Stimulated activated CD8-positive, alpha-beta memory T cell treated with anti-CD3 and anti-CD28 coated beads, Interleukin-15, amount 100 ng/mL, for 4 hours (primary cell): ENCODE measurements around the gene EML3.
A peak's percentile ranks its signal among the peaks of the same experiment; 100 is the strongest.
"Not testable (repeated sequence)": the region's sequence is repeated elsewhere in the genome, so short reads cannot be mapped to it uniquely, and the experiment has no call there.

Source experiments
- DNase-seq, 2 donors: peaks; one replicate each; pipeline ENCODE4 v3.0.0-alpha.2; 2020; ENCODE audit warnings: low read depth in 2 of 2

EML3 gene

DNA sequence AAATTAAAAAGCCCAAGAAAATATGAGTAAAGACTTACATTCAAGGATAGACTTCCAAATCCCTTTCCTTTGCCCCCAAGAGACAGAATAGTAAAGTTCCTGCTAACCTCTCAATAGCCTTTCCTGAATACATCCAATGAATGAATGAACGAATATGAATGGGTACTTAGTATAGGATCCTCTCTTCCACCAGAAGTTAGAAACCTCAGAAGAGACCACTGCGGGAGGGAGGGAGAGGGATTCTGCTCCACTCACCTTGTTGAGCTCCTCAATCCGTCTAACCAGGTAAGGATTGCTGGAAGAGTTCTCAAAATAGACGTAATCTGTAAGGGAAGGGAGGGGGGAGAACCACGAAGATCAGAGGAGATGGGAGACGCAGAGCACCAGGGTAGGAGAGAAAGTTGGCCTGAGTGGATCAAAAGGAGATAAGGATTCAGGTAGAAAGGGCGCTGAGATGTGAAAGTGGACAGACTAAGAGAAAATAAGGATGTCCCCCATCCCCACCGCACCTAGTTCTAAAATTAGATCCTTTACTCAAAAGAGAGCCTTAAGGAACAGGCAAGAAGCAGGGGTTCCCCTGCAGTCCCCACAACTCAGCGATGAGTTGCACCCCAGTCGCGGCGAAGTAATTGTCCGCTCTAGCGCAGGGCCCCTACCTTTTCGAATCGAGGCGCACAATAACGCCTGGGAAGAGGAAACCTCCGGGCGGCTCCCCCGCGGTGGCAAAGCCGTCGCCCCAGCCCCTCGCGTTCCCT lies 12.0 kb downstream of the EML3 start:
- DNase-seq: no peak

DNA sequence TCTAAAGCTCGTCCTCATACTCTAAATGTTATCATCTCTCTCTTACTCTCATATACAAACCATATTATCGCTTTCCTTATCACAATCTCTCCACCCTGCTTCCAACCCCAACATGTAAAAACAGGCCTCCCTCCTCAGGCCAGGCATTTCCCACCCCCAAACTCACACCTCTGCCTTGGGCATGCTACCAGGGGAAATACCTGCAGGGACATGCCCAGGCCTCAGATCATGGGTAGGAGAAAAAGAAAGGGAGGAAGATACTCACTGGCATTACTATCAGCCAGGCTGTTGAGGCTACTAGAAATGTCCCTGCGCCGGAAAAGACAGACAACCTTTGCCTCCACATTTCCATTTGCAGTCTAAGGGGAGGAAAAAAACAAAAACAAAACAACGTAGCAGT lies 12.7 kb downstream of the EML3 start:
- DNase-seq: no peak

- DNase-seq: peak; percentile 81 to 91
Measured at GRCh38 chr11:62599069-62599696, 13.4 kb downstream of the EML3 start.

DNA sequence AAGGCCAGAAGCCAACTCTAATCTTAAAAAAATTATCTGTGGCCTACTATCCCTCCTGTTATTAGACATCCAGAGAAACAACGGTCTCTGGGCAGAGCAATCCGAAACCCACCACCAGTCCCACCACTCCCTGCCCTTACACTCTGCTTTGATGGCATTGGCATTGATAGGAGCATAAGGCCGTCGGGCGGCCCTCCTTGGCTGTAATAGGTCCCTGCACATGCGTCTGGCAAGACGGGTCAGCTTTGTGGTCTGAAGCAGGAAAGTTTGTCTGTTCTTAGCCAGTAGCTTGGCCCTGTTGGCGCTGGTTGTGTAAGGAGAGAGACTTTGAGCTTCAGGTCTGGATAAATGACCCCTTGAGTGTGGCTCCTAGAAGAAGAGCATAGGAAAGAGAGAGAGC lies 17.5 kb downstream of the EML3 start:
- DNase-seq: no peak

- DNase-seq: peak; percentile 44 to 66
Measured at GRCh38 chr11:62593434-62594044, 19.0 kb downstream of the EML3 start.

DNA sequence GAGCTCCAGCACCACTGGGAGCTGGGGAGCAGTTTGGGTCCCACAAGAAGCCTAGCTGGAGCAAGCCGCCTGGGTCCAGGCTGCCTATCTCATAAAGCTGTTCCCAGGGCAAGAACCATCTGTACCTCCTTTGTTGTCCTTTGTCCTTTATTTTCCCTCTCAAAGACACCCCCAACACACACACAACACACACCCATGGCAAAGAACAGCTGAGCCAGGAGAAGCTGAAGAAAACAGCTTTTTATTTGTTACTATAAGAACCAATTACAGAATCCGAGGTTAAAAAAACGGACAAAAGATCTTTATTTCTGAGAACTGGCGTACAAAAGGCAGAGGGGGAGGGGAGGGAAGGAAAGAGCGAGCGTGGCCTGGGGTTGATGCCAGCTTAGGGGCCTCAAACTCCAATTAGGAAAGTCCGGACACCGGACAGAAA lies 19.6 kb downstream of the EML3 start:
- DNase-seq: no peak

- no peak for DNase-seq
Measured at GRCh38 chr11:62592146-62592815, 20.3 kb downstream of the EML3 start.

DNA sequence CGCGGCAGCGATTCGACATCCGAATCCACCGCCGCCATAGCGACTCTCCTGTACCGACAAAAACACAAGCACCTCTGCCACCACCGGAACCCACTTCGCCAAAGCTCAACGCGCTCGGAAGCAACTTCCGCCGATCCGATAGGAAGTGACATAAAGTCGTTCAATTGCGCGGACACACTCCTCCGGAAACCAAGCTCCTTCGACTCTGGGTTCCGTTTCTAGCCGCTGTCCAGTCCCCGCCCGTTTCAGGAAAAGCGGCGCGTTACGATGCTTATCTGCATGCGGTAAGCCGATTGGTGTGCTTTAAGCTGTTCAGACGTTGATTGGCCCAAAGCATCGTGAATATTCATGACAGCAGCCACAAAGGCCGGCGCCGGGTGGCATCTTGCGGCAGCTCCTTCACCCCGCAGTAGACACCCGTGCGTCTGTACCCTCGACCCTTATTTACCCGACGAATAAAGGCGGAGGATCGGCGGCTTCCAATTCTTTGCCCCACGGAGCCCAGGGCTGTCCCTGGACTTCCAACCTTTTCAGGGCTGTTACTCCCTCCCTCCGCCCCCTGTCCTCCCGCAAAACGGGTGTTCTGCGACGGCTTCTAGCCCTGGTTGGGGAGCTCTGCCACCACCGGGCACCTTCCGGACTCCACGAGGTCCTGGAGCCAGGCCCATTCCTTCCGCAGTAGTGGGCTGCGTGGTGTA lies 21.0 kb downstream of the EML3 start, which contains the start of gene TUT1:
Gene TUT1 (minus strand): TSS at position 76 of the 698 bp plus-strand sequence. CDS start 38 bp downstream, at position 38.
- DNase-seq: peak; percentile 91 to 95

DNA sequence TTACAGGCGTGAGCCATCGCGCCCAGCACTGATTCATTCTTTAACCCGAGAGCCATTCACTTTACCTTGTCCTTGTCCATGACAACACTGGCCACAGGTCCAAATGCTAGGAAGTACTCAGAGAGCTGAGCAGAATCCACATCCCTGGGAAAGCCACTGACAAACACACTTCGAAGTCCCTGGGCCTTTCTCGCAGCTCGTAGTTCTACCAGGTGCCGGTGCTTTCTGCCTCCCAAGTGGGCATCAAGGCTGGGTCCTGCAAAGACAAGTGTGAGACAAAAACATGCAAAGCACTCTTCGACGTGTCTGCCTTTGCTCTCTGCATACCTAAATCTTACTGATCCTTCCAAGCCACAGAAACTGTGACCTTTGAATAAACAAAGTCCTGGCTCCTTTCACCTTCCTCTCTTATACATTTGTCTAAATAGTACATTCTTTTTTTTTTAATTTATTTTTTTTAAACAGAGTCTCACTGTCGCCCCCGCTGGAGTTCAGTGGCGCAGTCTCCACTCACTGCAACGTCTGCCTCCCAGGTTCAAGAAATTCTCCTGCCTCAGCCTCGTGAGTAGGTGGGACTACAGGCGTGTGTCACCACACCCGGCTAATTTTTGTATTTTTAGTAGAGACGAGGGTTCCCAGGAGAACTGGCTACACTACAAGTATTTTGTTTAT lies 23.5 kb downstream of the EML3 start:
- DNase-seq: no peak

- not testable (repeated sequence) for DNase-seq
Measured at GRCh38 chr11:62585356-62585755, 27.2 kb downstream of the EML3 start.

- DNase-seq: not testable (repeated sequence)
Measured at GRCh38 chr11:62581735-62582134, 30.8 kb downstream of the EML3 start.

- DNase-seq: no peak
Measured at GRCh38 chr11:62580959-62581715, 31.4 kb downstream of the EML3 start.

GRCh38 chr11:62579252-62579651 lies 33.3 kb downstream of the EML3 start:
- DNase-seq: no peak

DNA sequence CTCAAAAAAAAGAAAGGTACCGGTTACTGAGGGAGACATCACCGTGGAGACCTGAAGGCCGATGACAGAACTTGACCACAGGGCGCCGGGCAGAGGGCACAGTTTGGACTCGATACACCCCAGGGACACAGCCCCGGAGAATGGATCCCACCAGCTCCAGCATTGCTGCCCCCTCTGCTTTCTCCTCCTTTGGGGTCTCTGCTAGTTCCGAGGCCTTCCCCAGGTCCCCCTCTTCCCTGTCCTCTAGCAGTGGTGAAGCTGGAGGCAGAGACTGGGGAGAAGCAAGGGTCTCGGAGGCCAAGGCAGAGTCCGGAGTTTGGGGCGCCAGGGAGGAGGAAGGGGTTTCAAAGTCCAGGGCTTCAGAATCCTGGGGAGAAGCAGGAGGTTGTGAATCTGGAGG lies 34.0 kb downstream of the EML3 start:
- no peak for DNase-seq

GRCh38 chr11:62577046-62577714 lies 35.4 kb downstream of the EML3 start:
- no peak for DNase-seq

DNA sequence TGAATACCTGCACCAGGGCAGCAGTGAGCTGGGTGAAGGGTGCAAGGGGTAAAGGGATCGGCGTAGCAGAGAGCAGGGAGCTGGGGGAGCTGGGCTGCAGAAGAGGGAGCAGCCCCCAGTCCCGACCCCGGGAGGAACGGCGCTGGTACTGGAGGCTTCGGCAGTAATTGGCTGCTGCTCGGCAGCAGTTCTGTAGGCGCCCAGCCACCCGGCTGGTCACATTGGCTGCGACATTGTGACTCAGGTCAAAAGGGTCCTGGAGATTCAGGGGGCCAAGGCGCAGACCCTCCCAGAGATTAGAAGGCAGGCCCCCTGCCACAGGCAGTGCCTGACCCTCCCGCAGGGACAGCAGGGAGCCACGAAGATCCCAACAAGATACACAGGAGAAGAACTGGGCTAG lies 36.7 kb downstream of the EML3 start:
- no peak for DNase-seq

- DNase-seq: no peak
Measured at GRCh38 chr11:62575156-62575555, 37.4 kb downstream of the EML3 start.

- no peak for DNase-seq
Measured at GRCh38 chr11:62574363-62575071, 38.1 kb downstream of the EML3 start.
